HG03457 (cell line): Measurements from ENCODE around the gene GARRE1.
"Not testable (repeated sequence)": the region's sequence is repeated elsewhere in the genome, so short reads cannot be mapped to it uniquely, and the experiment has no call there.

Experiments
- ATAC-seq: cut with Tn5 transposase; IDR thresholded peaks from one replicate; pipeline ENCODE4 v1.9.1; 2021; ENCODE audit warnings: moderate number of reproducible peaks; ENCODE audit not compliant: unreplicated experiment

Gene GARRE1

DNA sequence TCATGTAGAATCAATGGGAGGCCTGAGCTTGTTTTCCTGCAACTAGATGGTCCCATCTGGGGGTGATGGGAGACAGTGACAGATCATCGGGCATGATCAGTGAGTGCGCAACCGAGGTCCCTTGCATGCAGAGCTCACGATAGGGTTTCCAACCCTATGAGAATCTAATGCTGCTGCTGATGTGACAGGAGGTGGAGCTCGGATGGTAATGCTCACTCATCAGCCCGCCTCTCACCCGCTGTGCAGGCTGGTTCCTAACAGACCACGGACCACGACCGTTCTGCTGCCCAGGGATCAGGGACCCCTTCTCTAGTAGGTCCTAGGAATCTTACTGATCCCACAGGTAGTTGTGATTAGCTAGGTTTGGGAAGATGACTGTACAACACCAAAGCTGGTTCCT, 23.5 kb upstream of the GARRE1 start:
- no peak for ATAC-seq

DNA sequence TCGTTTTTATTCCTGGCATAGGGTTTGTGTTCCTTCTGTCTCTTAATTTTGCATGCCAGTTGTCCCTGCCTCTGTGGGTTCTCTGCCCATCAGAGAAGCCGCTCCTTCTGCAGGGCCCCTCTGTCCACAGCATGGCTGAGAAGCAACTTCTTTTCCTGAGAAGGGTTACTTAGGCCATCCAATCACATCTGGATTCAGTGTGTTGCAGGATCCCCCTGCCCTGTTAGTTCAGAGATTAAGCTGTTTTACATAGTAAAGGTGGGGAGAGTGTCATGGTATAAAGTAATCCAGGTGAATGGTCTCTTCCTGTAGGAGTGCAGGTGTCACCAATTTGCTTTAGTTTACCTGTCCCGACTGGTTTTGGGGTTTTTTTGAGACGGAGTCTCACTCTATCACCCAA, 22.9 kb upstream of the GARRE1 start:
- ATAC-seq = no peak

GRCh38 chr19:34232566-34233481, 21.5 kb upstream of the GARRE1 start:
- no peak for ATAC-seq

DNA sequence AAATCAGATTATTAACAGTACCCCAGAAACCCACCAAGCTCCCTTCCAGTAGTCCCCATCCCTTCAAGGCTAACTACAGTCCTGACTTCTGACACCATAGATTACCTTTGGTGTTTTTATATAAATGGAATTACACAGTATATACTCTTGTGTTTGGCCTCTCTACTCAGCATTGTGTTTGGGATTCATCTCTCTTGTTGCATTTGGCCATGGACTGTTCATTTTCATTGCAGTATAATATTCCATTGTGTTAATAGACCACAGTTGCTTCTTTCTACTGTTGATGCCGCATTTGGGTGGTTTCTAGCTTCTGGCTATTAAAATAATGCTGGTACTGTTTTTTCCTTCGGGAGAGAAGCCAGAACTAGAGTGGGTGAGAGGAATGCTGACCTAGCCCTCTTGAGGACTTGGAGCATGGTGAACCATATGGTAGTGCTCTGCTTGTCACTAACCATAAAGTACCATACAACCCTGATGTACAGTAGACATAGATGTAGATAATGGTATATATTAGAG, 18.9 kb upstream of the GARRE1 start:
- no peak for ATAC-seq

GRCh38 chr19:34236035-34236987, 18.0 kb upstream of the GARRE1 start:
- no peak for ATAC-seq

GRCh38 chr19:34237283-34237682, 17.1 kb upstream of the GARRE1 start:
- ATAC-seq = no peak

- no peak for ATAC-seq
Measured at GRCh38 chr19:34237939-34238338, 16.4 kb upstream of the GARRE1 start.

- ATAC-seq = no peak
Measured at GRCh38 chr19:34241513-34242337, 12.6 kb upstream of the GARRE1 start.

- not testable (repeated sequence) for ATAC-seq
Measured at GRCh38 chr19:34243138-34243875, 11.0 kb upstream of the GARRE1 start.

DNA sequence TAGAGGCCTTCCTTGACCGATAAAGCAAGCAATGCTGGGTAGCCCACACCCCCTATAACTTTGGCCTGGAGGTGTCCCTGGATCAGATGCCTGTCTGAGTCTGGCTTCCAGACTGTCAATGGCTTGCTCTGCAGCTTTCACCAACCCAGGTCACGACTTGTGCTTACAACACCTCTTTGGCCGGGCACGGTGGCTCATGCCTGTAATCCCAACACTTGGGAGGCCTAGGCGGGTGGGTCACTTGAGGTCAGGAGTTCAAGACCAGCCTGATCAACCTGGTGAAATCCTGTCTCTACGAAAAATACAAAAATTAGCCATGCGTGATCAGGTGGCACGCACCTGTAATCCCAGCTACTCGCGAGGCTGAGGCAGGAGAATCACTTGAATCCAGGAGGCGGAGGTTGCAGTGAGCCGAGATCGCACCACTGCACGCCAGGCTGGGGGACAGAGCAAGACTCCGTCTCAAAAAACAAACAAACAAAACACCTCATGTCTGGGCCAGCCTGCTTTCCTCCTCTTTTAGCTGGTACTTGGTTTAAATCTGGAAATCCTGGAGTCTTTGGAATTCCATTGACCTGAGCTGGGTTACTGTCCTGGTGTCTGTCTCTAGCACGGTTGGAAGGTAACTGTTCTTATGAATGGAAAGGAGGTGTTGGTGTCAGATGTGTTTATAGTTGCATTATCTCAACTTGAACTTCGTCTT, 10.3 kb upstream of the GARRE1 start:
- no peak for ATAC-seq

GRCh38 chr19:34244611-34245299, 9.6 kb upstream of the GARRE1 start:
- ATAC-seq = no peak

GRCh38 chr19:34246340-34246739, 8.0 kb upstream of the GARRE1 start:
- no peak for ATAC-seq

- no peak for ATAC-seq
Measured at GRCh38 chr19:34248941-34249340, 5.4 kb upstream of the GARRE1 start.

- not testable (repeated sequence) for ATAC-seq
Measured at GRCh38 chr19:34253167-34253566, 1.2 kb upstream of the GARRE1 start.

DNA sequence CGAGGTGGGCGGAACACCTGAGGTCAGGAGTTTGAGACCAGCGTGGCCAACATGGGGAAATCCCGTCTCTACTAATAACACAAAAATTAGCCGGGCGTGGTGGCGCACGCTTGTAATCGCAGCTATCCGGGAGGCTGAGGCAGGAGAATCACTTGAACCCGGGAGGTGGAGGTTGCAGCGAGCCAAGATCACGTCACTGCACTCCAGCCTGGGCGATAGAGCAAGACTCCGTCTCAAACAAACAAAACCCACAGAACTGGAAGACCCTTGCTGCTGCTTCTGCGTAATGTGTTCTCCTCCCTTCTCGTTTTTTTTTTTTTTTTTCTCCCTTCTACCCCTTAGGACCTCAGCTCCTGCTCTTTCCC, 691 bp upstream of the GARRE1 start:
- not testable (repeated sequence) for ATAC-seq

- peak; percentile 51 for ATAC-seq
Measured at GRCh38 chr19:34254698-34255432, 511 bp downstream of the GARRE1 start.

GRCh38 chr19:34255546-34255945, 1.2 kb downstream of the GARRE1 start:
- no peak for ATAC-seq
